ENCODE data around the gene ATOH8. TPM values are rescaled to one million over a fixed set of nuclear protein-coding genes. Genes with fewer than 3 reads are reported as not detected.

The ATOH8 gene, protein sequence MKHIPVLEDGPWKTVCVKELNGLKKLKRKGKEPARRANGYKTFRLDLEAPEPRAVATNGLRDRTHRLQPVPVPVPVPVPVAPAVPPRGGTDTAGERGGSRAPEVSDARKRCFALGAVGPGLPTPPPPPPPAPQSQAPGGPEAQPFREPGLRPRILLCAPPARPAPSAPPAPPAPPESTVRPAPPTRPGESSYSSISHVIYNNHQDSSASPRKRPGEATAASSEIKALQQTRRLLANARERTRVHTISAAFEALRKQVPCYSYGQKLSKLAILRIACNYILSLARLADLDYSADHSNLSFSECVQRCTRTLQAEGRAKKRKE
- 2.8 and 3.9 TPM in 2 replicates for polyA plus RNA-seq (2011; rRNA removed)
- polyA minus RNA-seq (2011; rRNA and poly(A)+ RNA removed) = 3.9 and 5.5 TPM in 2 replicates

- DNase-seq (ENCODE audit: low read depth, low spot score) = no peak
- Histone ChIP-seq H3K27me3 (ENCODE audit: control insufficient read depth, insufficient read depth, low read length) (peaks cover 5% of the 10 kb centered on the region), H3K4me3 (ENCODE audit: low read depth, low read length) (peak within 1 kb of the TSS; percentile 71), H3K9me3 (ENCODE audit: control insufficient read depth, insufficient read depth, low read length) (peaks cover 5% of the 10 kb centered on the region; the same call in 1 of the 2 replicates), H3K27ac (ENCODE audit: low read depth, low read length) (peak within 1 kb of the TSS; percentile 31)
- CTCF ChIA-PET = interaction anchor here (0.5 to 5.9 kb wide), 9 partner anchors 12 to 117 kb away, joined by 3 to 72 read pairs (median 4); no protein-coding TSS in a partner anchor
- TF ChIP-seq, protein P1, sequence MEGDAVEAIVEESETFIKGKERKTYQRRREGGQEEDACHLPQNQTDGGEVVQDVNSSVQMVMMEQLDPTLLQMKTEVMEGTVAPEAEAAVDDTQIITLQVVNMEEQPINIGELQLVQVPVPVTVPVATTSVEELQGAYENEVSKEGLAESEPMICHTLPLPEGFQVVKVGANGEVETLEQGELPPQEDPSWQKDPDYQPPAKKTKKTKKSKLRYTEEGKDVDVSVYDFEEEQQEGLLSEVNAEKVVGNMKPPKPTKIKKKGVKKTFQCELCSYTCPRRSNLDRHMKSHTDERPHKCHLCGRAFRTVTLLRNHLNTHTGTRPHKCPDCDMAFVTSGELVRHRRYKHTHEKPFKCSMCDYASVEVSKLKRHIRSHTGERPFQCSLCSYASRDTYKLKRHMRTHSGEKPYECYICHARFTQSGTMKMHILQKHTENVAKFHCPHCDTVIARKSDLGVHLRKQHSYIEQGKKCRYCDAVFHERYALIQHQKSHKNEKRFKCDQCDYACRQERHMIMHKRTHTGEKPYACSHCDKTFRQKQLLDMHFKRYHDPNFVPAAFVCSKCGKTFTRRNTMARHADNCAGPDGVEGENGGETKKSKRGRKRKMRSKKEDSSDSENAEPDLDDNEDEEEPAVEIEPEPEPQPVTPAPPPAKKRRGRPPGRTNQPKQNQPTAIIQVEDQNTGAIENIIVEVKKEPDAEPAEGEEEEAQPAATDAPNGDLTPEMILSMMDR (IDR thresholded peaks at IDR 0.05; ENCODE audit: low read depth, low read length) = no peak
- POLR2A ChIA-PET = interaction anchor here (0.6 to 2.5 kb wide), 5 partner anchors 11 to 430 kb away, joined by 4 to 23 read pairs (median 6); no protein-coding TSS in a partner anchor
Measured at GRCh38 chr2:85753525-85754312, at the start of gene ATOH8. Gene ATOH8, plus strand, starts transcription at chr2:85753991. Its CDS starts 199 bp downstream, at chr2:85754190.

GRCh38 chr2:85704038-85704437 is 49.8 kb upstream of the ATOH8 start:
- CTCF ChIA-PET = interaction anchor here (0.7 to 8.7 kb wide), 7 partner anchors 14 to 194 kb away, joined by 3 to 165 read pairs (median 56); no protein-coding TSS in a partner anchor
- POLR2A ChIA-PET = interaction anchor here (0.6 to 1.6 kb wide), 4 partner anchors 36 to 154 kb away, joined by 3 to 4 read pairs (median 4); partner anchors contain the start of gene SFTPB
- DNase-seq (ENCODE audit: low read depth, low spot score) = no peak

DNA sequence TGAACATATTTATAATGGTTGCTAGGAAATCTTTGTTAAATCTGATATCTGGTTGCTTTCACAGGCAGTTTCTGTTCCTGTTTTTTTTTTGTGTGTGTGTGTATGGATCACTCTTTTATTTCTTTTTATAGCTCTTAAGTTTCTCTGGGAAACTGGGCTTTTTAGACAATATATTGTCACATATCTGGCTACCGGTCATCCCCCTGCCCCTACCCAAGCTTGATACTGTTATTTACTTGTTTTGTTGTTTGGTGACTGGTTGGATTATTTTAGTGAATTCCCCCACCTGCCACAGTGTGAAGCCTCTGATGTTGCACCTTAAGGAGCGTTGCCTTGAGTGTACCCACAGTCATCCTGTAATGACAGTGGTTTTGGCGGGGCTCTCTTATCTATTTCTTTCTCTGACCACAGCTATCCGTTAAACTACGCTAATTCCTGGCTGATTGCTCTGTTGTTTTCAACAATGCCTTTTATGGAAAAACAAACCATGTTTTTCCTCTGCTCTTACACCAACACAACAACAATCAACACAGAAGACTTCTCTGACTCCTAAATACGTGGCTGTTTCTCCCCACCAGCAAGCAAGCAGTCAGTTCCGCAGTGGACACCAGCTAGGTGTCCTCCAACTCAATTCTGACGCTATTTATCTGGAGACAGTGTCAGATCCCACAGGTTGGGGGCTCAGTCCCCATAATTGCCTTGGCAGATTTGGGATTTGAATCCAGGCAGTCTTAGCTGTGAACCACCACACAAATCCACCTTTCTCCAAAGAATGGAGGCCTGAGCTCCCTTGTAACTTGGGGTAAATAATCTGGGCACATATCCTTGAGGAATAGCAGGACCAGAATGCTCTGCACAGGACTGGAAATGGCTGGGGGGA is 48.8 kb upstream of the ATOH8 start:
- TF ChIP-seq, protein P1 (IDR thresholded peaks at IDR 0.05; ENCODE audit: low read depth, low read length) = no peak
- Histone ChIP-seq H3K27ac (ENCODE audit: low read depth, low read length) (peak overlapping the region; percentile 68), H3K4me3 (ENCODE audit: low read depth, low read length) (no peak overlapping the region), H3K9me3 (ENCODE audit: control insufficient read depth, insufficient read depth, low read length) (no peaks in the 10 kb centered on the region), H3K27me3 (ENCODE audit: control insufficient read depth, insufficient read depth, low read length) (no peaks in the 10 kb centered on the region)
- no peak for DNase-seq (ENCODE audit: low read depth, low spot score)
- ChIA-PET POLR2A (interaction anchor here (1.0 to 1.6 kb wide), 2 partner anchors 37 to 55 kb away, joined by 3 to 4 read pairs; partner anchors contain the start of gene SFTPB), CTCF (interaction anchor here (0.8 to 8.7 kb wide), 7 partner anchors 13 to 779 kb away, joined by 3 to 165 read pairs (median 56); no protein-coding TSS in a partner anchor)

More at GRCh38 chr2:85704038-85704437, 49.8 kb upstream of the ATOH8 start:
- H3K9me3 ChIP-seq (ENCODE audit: control insufficient read depth, insufficient read depth, low read length) = no peaks in the 10 kb centered on the region
- no peaks in the 10 kb centered on the region for H3K27me3 ChIP-seq (ENCODE audit: control insufficient read depth, insufficient read depth, low read length)
- no peak overlapping the region for H3K27ac ChIP-seq (ENCODE audit: low read depth, low read length)
- TF ChIP-seq, protein P1 (IDR thresholded peaks at IDR 0.05; ENCODE audit: low read depth, low read length) = no peak
- H3K4me3 ChIP-seq (ENCODE audit: low read depth, low read length) = no peak overlapping the region

DNA sequence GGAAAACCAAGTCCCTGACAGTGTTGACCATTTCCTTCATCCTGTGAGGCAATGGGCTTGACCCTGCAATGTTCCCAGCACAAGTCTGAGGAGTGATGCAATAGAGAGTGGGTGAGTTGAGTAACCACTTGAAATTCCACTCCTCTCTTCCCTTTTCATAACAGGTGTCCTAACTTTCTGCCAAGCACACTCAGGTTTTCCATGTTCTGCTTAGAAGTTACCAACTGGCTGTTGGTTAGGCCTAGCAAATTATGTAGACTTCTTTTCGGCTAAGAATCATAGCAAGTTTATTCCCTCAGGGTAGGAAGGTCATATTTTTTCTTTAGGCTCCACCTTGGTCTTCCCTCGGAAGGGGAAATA is 48.1 kb upstream of the ATOH8 start:
- peak; percentile 91 for DNase-seq (ENCODE audit: low read depth, low spot score)
- no peak overlapping the region for H3K4me3 ChIP-seq (ENCODE audit: low read depth, low read length)
- peak overlapping the region; percentile 68 for H3K27ac ChIP-seq (ENCODE audit: low read depth, low read length)
- no peaks in the 10 kb centered on the region for H3K9me3 ChIP-seq (ENCODE audit: control insufficient read depth, insufficient read depth, low read length)
- TF ChIP-seq, protein P1 (IDR thresholded peaks at IDR 0.05; ENCODE audit: low read depth, low read length) = no peak
- ChIA-PET CTCF (interaction anchor here (0.7 to 8.7 kb wide), 10 partner anchors 13 to 779 kb away, joined by 3 to 165 read pairs (median 27); no protein-coding TSS in a partner anchor), POLR2A (interaction anchor here (1.9 kb wide), 1 partner anchor 57 kb away, joined by 5 read pairs; no protein-coding TSS in a partner anchor)
- H3K27me3 ChIP-seq (ENCODE audit: control insufficient read depth, insufficient read depth, low read length) = no peaks in the 10 kb centered on the region
